Measurements from ENCODE around the gene TSPAN11. TPM values are rescaled to one million over a fixed set of nuclear protein-coding genes. Genes with fewer than 3 reads are reported as not detected.

TSPAN11 gene
- total and polyA plus RNA-seq, 4 donors, result 0.13 to 1.2 (median 0.44) TPM

DNA sequence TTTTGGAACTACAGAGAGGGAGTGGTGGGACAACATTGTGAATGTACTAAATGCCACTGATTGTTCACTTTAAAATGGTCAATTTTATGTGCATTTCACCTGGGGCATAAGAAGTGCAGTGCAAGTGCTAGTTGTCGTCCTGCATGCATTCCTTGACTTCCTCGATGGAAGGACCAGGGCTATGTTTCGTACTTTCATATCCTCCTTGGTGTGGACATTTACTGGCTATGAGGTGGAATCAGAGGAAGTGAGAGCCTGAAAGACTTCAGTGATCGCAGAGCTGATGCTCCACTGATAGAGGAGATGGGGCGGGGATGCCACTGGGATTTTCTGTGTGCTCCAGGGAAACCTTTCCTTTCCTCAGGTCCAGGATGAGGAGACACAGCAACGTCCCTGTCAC lies 93.0 kb downstream of the TSPAN11 start:
- no peaks in the 10 kb centered on the region for H3K27me3 ChIP-seq (ENCODE audit: control insufficient read depth in 4 of 4, insufficient read depth in 4 of 4, low read length in 3 of 4)
- no peak overlapping the region for H3K4me3 ChIP-seq (ENCODE audit: low read depth in 1 of 3, low read length in 3 of 3)
- no peak overlapping the region for H3K27ac ChIP-seq (ENCODE audit: low read depth in 1 of 2, low read length in 2 of 2)
- no peak for DNase-seq (ENCODE audit: low spot score)
- no peak overlapping the region for H3K9ac ChIP-seq (ENCODE audit: low read depth in 1 of 2, low read length in 2 of 2)
- no peaks in the 10 kb centered on the region for H3K36me3 ChIP-seq (ENCODE audit: control insufficient read depth in 4 of 4, insufficient read depth in 3 of 4, low read depth in 1 of 4, low read length in 3 of 4)
- no peaks in the 10 kb centered on the region for H3K9me3 ChIP-seq (ENCODE audit: control insufficient read depth in 4 of 4, low read length in 3 of 4)
- TF ChIP-seq, protein P1, sequence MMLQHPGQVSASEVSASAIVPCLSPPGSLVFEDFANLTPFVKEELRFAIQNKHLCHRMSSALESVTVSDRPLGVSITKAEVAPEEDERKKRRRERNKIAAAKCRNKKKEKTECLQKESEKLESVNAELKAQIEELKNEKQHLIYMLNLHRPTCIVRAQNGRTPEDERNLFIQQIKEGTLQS (IDR thresholded peaks at IDR 0.05), result no peak
- TF ChIP-seq HNF4G (IDR thresholded peaks at IDR 0.05) (no peak), HNF4A (conservative IDR thresholded peaks at IDR 0.05) (no peak), FOXA1 (IDR thresholded peaks at IDR 0.05) (no peak), NR2F2 (IDR thresholded peaks at IDR 0.05) (no peak)
- TF ChIP-seq, protein P2, sequence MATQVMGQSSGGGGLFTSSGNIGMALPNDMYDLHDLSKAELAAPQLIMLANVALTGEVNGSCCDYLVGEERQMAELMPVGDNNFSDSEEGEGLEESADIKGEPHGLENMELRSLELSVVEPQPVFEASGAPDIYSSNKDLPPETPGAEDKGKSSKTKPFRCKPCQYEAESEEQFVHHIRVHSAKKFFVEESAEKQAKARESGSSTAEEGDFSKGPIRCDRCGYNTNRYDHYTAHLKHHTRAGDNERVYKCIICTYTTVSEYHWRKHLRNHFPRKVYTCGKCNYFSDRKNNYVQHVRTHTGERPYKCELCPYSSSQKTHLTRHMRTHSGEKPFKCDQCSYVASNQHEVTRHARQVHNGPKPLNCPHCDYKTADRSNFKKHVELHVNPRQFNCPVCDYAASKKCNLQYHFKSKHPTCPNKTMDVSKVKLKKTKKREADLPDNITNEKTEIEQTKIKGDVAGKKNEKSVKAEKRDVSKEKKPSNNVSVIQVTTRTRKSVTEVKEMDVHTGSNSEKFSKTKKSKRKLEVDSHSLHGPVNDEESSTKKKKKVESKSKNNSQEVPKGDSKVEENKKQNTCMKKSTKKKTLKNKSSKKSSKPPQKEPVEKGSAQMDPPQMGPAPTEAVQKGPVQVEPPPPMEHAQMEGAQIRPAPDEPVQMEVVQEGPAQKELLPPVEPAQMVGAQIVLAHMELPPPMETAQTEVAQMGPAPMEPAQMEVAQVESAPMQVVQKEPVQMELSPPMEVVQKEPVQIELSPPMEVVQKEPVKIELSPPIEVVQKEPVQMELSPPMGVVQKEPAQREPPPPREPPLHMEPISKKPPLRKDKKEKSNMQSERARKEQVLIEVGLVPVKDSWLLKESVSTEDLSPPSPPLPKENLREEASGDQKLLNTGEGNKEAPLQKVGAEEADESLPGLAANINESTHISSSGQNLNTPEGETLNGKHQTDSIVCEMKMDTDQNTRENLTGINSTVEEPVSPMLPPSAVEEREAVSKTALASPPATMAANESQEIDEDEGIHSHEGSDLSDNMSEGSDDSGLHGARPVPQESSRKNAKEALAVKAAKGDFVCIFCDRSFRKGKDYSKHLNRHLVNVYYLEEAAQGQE (IDR thresholded peaks at IDR 0.05), result no peak
- TF ChIP-seq, protein P3, sequence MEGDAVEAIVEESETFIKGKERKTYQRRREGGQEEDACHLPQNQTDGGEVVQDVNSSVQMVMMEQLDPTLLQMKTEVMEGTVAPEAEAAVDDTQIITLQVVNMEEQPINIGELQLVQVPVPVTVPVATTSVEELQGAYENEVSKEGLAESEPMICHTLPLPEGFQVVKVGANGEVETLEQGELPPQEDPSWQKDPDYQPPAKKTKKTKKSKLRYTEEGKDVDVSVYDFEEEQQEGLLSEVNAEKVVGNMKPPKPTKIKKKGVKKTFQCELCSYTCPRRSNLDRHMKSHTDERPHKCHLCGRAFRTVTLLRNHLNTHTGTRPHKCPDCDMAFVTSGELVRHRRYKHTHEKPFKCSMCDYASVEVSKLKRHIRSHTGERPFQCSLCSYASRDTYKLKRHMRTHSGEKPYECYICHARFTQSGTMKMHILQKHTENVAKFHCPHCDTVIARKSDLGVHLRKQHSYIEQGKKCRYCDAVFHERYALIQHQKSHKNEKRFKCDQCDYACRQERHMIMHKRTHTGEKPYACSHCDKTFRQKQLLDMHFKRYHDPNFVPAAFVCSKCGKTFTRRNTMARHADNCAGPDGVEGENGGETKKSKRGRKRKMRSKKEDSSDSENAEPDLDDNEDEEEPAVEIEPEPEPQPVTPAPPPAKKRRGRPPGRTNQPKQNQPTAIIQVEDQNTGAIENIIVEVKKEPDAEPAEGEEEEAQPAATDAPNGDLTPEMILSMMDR (IDR thresholded peaks at IDR 0.05; ENCODE audit: low read depth, low read length, missing input control), result no peak
- 90% methylated on average over 6 of the region's 6 CpGs for WGBS
- no peaks in the 10 kb centered on the region for H3K4me1 ChIP-seq (ENCODE audit: control insufficient read depth in 4 of 4, insufficient read depth in 4 of 4, low read length in 3 of 4)

DNA sequence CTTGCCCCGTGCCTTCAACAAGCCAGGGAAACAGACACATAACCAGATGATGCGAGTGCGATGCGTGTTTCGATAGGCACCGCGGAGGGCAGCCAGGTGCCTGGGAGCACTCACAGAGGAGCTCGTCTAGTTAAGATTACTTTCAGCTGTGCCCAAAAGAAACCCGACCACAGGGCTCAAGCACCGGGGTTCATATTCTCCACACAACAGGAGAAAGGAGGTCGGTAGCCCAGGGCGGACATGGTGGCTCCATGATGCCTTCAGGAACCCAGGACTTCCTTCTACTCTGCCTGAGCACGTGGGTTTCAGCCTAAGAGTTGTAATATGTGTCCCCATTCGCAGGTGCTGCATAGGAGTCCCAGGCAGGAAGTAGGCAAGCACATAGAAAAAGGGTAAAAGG lies 93.4 kb downstream of the TSPAN11 start:
- Histone ChIP-seq H3K9me3 (ENCODE audit: control insufficient read depth in 4 of 4, low read length in 3 of 4) (no peaks in the 10 kb centered on the region), H3K4me1 (ENCODE audit: control insufficient read depth in 4 of 4, insufficient read depth in 4 of 4, low read length in 3 of 4) (no peaks in the 10 kb centered on the region), H3K4me3 (ENCODE audit: low read depth in 1 of 3, low read length in 3 of 3) (no peak overlapping the region), H3K9ac (ENCODE audit: low read depth in 1 of 2, low read length in 2 of 2) (no peak overlapping the region), H3K36me3 (ENCODE audit: control insufficient read depth in 4 of 4, insufficient read depth in 3 of 4, low read depth in 1 of 4, low read length in 3 of 4) (no peaks in the 10 kb centered on the region), H3K27ac (ENCODE audit: low read depth in 1 of 2, low read length in 2 of 2) (no peak overlapping the region), H3K27me3 (ENCODE audit: control insufficient read depth in 4 of 4, insufficient read depth in 4 of 4, low read length in 3 of 4) (no peaks in the 10 kb centered on the region)
- TF ChIP-seq JUND (IDR thresholded peaks at IDR 0.05) (no peak), YY1 (IDR thresholded peaks at IDR 0.05) (no peak), FOXA2 (IDR thresholded peaks at IDR 0.05) (no peak), GABPA (IDR thresholded peaks at IDR 0.05 in 1 of 2, conservative IDR thresholded peaks at IDR 0.05 in 1 of 2) (no peak), RAD21 (IDR thresholded peaks at IDR 0.05) (no peak), RXRA (IDR thresholded peaks at IDR 0.05) (no peak), HNF4A (conservative IDR thresholded peaks at IDR 0.05) (no peak), EGR1 (IDR thresholded peaks at IDR 0.05; ENCODE audit: low read depth in 2 of 2) (no peak), FOXA1 (IDR thresholded peaks at IDR 0.05) (no peak), HNF4G (IDR thresholded peaks at IDR 0.05) (no peak), TAF1 (conservative IDR thresholded peaks at IDR 0.05) (no peak), SP1 (IDR thresholded peaks at IDR 0.05) (no peak), NR2F2 (IDR thresholded peaks at IDR 0.05) (no peak)
- TF ChIP-seq, protein P1 (IDR thresholded peaks at IDR 0.05), result no peak
- TF ChIP-seq, protein P4, sequence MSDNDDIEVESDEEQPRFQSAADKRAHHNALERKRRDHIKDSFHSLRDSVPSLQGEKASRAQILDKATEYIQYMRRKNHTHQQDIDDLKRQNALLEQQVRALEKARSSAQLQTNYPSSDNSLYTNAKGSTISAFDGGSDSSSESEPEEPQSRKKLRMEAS (IDR thresholded peaks at IDR 0.05), result no peak
- TF ChIP-seq, protein P3 (IDR thresholded peaks at IDR 0.05; ENCODE audit: low read depth, low read length, missing input control), result no peak
- TF ChIP-seq, protein P2 (IDR thresholded peaks at IDR 0.05), result no peak
- 88% methylated on average over 14 of the region's 14 CpGs for whole genome bisulfite sequencing
- no peak for DNase-seq (ENCODE audit: low spot score)
